Mucosa of rectum (tissue), 2 donors: Measurements from ENCODE around the gene IPO9.

Experiments used
- H3K27ac ChIP-seq, 2 donors: one replicate each; pipeline ENCODE4 v1.7.0; 2013; ENCODE audit warnings: inconsistent platforms in 2 of 2, low read depth in 2 of 2, low read length in 2 of 2
- H3K27me3 ChIP-seq, 2 donors: one replicate each; pipeline ENCODE4 v1.7.0; 2013; ENCODE audit warnings: low read length in 2 of 2; ENCODE audit not compliant: control insufficient read depth in 2 of 2, insufficient read depth in 2 of 2
- H3K36me3 ChIP-seq, 2 donors: one replicate each; pipeline ENCODE4 v1.7.0; 2013; ENCODE audit warnings: low read length in 2 of 2; ENCODE audit not compliant: control insufficient read depth in 2 of 2, insufficient read depth in 2 of 2
- H3K4me1 ChIP-seq, 2 donors: one replicate each; pipeline ENCODE4 v1.7.0; 2013; ENCODE audit warnings: low read length in 2 of 2, mild to moderate bottlenecking in 1 of 2; ENCODE audit not compliant: control insufficient read depth in 2 of 2, insufficient read depth in 2 of 2
- H3K4me3 ChIP-seq, 2 donors: one replicate each; pipeline ENCODE4 v1.7.0; 2013; ENCODE audit warnings: low read length in 2 of 2
- H3K9ac ChIP-seq, 2 donors: one replicate each; pipeline ENCODE4 v1.7.0; 2013; ENCODE audit warnings: low read length in 2 of 2, low read depth in 1 of 2, mild to moderate bottlenecking in 1 of 2
- H3K9me3 ChIP-seq, 2 donors: one replicate each; pipeline ENCODE4 v1.7.0; 2013; ENCODE audit warnings: low read length in 2 of 2; ENCODE audit not compliant: control insufficient read depth in 2 of 2
- donor health status: healthy.
- donor health status: Normal muscosa, but diverticular disease.

Gene IPO9

DNA sequence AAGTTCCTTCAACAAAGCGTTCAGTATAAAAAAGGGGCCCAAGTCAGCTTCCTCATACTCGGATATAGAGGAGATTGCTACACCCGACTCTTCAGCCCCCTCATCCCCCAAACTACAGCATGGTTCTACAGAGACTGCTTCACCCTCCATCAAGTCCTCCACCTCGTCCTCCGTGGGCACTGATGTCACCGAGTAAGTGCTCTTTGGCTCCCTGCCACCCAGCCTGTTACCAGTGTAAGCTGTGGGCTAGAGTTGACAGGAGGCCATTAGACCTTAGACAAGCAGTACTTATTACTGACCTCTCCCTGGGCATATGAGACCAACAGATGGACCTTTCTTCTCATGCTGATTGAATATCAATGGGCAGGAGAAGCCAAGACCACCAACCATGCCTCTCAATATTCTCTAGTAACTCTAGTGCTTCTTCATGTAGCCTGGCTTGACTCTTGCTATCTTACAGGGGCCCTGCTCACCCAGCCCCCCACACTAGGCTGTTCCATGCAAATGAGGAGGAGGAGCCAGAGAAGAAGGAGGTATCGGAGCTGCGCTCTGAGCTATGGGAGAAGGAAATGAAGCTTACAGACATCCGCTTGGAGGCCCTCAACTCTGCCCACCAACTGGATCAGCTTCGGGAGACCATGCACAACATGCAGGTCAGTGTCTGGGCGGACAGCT lies 20.9 kb upstream of the IPO9 start:
- peaks cover 58 to 61% of the 10 kb centered on the region in 2 donors for H3K36me3 ChIP-seq
- no peak overlapping the region for H3K9ac ChIP-seq
- no peaks in the 10 kb centered on the region for H3K4me1 ChIP-seq
- no peak overlapping the region for H3K4me3 ChIP-seq
- no peaks in the 10 kb centered on the region for H3K27me3 ChIP-seq
- no peaks in the 10 kb centered on the region for H3K9me3 ChIP-seq
- no peak overlapping the region for H3K27ac ChIP-seq

DNA sequence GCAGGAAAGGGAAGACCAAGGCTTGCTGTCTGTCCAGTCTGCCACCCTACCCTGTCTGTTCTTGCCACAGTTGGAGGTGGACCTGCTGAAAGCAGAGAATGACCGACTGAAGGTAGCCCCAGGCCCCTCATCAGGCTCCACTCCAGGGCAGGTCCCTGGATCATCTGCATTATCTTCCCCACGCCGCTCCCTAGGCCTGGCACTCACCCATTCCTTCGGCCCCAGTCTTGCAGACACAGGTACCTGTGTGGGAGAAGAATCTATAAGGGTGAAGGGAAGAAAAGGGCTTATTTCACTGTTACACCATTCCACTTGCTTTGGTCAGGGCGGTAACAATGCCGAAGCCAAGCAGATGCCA lies 20.3 kb upstream of the IPO9 start:
- H3K27me3 ChIP-seq = no peaks in the 10 kb centered on the region
- H3K36me3 ChIP-seq = peaks cover 58 to 63% of the 10 kb centered on the region in 2 donors
- H3K9me3 ChIP-seq = no peaks in the 10 kb centered on the region
- no peak overlapping the region for H3K9ac ChIP-seq
- H3K4me3 ChIP-seq = no peak overlapping the region
- H3K27ac ChIP-seq = no peak overlapping the region
- no peaks in the 10 kb centered on the region for H3K4me1 ChIP-seq

DNA sequence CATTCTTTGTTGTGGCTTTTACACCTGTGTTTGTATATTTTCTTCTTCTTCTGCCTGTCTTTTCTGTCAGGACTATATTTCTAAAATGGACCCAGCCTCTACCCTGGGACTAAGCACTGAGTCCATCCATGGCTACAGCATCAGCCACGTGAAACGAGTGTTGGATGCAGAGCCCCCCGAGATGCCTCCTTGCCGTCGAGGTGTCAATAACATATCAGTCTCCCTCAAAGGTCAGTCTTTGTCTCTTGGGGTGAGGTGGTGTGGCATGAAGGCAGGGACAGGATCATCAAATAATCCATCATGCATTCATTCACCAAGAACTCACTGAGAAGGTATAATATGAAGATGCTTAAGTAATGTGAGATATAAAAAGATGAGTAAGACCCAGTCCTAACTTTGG lies 19.1 kb upstream of the IPO9 start:
- no peak overlapping the region for H3K9ac ChIP-seq
- H3K4me3 ChIP-seq = no peak overlapping the region
- H3K9me3 ChIP-seq = no peaks in the 10 kb centered on the region
- H3K27ac ChIP-seq = no peak overlapping the region
- H3K4me1 ChIP-seq = no peaks in the 10 kb centered on the region
- no peaks in the 10 kb centered on the region for H3K27me3 ChIP-seq
- peaks cover 53 to 60% of the 10 kb centered on the region in 2 donors for H3K36me3 ChIP-seq

DNA sequence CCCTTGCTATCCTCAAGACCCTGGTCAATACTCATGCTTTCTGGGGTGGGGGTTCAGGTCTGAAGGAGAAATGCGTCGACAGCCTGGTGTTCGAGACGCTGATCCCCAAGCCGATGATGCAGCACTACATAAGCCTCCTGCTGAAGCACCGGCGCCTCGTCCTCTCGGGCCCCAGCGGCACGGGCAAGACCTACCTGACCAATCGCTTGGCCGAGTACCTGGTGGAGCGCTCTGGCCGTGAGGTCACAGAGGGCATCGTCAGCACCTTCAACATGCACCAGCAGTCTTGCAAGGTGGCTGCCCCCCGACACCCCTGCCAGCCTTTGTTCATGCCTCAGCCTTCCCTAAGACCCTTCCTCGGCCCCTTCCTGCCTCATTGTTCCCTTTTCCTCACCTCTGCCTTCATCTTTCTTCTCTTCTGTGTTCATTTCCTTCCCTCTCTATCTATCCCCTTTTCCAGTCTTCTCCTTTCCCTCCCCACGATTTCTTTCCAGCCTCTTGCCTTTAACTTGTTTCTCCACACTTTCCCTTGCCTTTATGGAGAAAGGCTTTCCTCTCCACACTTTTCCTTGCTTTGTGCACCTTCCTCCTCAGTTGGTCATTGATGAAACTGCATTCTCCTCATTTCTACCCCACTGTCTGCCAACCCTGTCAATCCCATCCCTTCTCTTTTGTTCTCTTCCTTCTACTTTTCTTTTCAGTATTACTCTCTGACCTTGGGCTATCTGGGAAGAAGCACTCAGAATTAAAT lies 18.3 kb upstream of the IPO9 start:
- H3K9me3 ChIP-seq = no peaks in the 10 kb centered on the region
- H3K36me3 ChIP-seq = peaks cover 50 to 60% of the 10 kb centered on the region in 2 donors
- H3K4me3 ChIP-seq = no peak overlapping the region
- no peaks in the 10 kb centered on the region for H3K27me3 ChIP-seq
- H3K9ac ChIP-seq = no peak overlapping the region
- no peak overlapping the region for H3K27ac ChIP-seq
- no peaks in the 10 kb centered on the region for H3K4me1 ChIP-seq

DNA sequence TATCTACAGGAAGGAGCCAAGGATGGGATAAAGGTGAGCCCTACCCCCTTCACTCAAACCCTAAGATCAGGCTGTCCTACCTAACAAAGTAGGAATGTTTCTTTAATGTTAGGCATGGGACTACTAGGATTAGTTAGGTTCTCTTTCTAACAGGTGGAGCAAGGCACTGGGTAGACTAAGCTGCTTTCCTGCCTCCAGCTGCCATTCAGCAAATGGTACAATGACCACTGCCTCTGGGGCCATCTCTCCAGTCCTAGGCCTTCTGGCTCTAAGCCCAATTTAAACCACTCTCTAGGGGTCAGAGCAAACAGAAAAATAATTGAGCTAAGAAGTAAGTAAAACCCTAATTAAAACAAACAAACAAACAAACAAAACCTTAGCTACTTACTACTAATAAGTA lies 15.7 kb upstream of the IPO9 start:
- Histone ChIP-seq H3K27ac (no peak overlapping the region), H3K27me3 (no peaks in the 10 kb centered on the region), H3K4me3 (no peak overlapping the region), H3K36me3 (peaks cover 41 to 57% of the 10 kb centered on the region in 2 donors), H3K9ac (no peak overlapping the region), H3K9me3 (no peaks in the 10 kb centered on the region), H3K4me1 (no peaks in the 10 kb centered on the region)

DNA sequence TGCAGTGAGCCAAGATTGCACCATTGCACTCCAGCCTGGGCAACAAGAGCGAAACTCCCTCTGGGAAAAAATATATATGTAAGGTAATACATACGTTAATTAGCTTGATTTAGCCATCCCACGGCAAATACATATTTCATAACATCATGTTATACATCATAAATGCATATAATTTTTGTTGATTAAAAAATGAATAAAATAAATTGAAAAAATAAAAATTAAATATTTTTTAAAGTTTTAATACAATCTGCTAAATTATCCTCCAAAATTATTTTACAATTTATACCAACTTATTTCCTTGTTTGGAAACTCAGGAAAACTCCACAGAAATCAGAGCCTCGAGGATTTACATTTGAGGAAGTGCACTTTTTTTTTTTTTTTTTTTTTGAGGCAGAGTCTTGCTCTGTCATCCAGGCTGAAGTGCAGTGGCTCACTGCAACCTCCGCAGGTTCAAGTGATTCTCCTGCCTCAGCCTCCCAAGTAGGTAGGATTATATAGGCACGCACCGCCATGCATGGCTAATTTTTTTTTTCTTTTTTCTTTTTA lies 12.6 kb upstream of the IPO9 start:
- Histone ChIP-seq H3K9ac (no peak overlapping the region), H3K4me3 (no peak overlapping the region), H3K27me3 (no peaks in the 10 kb centered on the region), H3K36me3 (peaks cover 37 to 52% of the 10 kb centered on the region in 2 donors), H3K27ac (no peak overlapping the region), H3K4me1 (no peaks in the 10 kb centered on the region), H3K9me3 (no peaks in the 10 kb centered on the region)

GRCh38 chr1:201818971-201819750 lies 9.8 kb upstream of the IPO9 start:
- no peaks in the 10 kb centered on the region for H3K9me3 ChIP-seq

DNA sequence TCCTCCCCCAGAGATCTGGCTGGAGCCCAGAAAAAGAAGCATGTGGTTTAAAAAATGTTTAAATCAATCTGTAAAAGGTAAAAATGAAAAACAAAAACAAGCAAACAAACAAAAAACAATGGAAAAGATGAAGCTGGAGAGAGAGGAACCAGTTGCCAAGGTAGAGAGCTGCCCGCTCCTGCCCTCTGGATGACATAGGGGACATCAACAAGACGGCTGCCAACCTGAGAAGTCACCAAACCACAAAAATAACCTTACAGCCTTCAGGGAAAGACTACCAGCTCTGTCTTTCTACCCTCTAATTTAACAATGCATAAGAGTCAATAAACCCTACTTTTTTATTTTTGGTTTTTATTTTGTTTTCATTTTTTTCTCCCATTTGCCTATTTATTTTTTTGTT lies 8.5 kb upstream of the IPO9 start:
- Histone ChIP-seq H3K9ac (no peak overlapping the region), H3K27me3 (no peaks in the 10 kb centered on the region), H3K27ac (no peak overlapping the region), H3K4me3 (no peak overlapping the region), H3K9me3 (no peaks in the 10 kb centered on the region), H3K36me3 (peaks cover 21 to 43% of the 10 kb centered on the region in 2 donors), H3K4me1 (no peaks in the 10 kb centered on the region)

More at GRCh38 chr1:201818971-201819750, 9.8 kb upstream of the IPO9 start:
- peaks cover 21 to 43% of the 10 kb centered on the region in 2 donors for H3K36me3 ChIP-seq
- no peak overlapping the region for H3K27ac ChIP-seq
- H3K9ac ChIP-seq = no peak overlapping the region
- H3K4me3 ChIP-seq = no peak overlapping the region
- no peaks in the 10 kb centered on the region for H3K27me3 ChIP-seq
- H3K4me1 ChIP-seq = no peaks in the 10 kb centered on the region

- Histone ChIP-seq H3K36me3 (peaks cover 13 to 18% of the 10 kb centered on the region in 2 donors), H3K4me3 (no peak overlapping the region), H3K9me3 (no peaks in the 10 kb centered on the region), H3K4me1 (peaks cover 7 to 10% of the 10 kb centered on the region in 2 donors), H3K9ac (no peak overlapping the region), H3K27me3 (no peaks in the 10 kb centered on the region), H3K27ac (no peak overlapping the region)
These were observed 3.7 kb upstream of the IPO9 start for GRCh38 chr1:201825245-201825644.

- peaks cover 7 to 10% of the 10 kb centered on the region in 2 donors for H3K4me1 ChIP-seq
These were observed 2.1 kb upstream of the IPO9 start for GRCh38 chr1:201826830-201827229.

More at GRCh38 chr1:201826830-201827229, 2.1 kb upstream of the IPO9 start:
- H3K36me3 ChIP-seq = peaks cover 0 to 8% of the 10 kb centered on the region in 2 donors
- no peak overlapping the region for H3K4me3 ChIP-seq
- H3K27me3 ChIP-seq = no peaks in the 10 kb centered on the region
- no peak overlapping the region for H3K27ac ChIP-seq
- H3K9ac ChIP-seq = no peak overlapping the region
- H3K9me3 ChIP-seq = no peaks in the 10 kb centered on the region
